Suprapubic skin (tissue), 4 donors: ENCODE measurements around the gene FRAT1. TPM values are rescaled to one million over a fixed set of nuclear protein-coding genes. Genes with fewer than 3 reads are reported as not detected.
A peak's percentile ranks its signal among the peaks of the same experiment; 100 is the strongest.

Experiments used
- DNase-seq, 2 donors: peaks; one replicate each; pipeline ENCODE4 v3.0.0-alpha.2; 2019; ENCODE audit warnings: low spot score in 2 of 2
- H3K27ac ChIP-seq: fragments of 200-600 bp; sonication (generic); one replicate; pipeline ENCODE4 v1.5.1; 2019
- H3K27me3 ChIP-seq: fragments of 200-600 bp; sonication (generic); one replicate; pipeline ENCODE4 v1.5.1; 2019
- H3K36me3 ChIP-seq: fragments of 200-600 bp; sonication (generic); one replicate; pipeline ENCODE4 v1.5.1; 2019
- H3K4me1 ChIP-seq: fragments of 200-600 bp; sonication (generic); one replicate; pipeline ENCODE4 v1.5.1; 2019
- H3K4me3 ChIP-seq: fragments of 200-600 bp; sonication (generic); one replicate; pipeline ENCODE4 v1.5.1; 2019; ENCODE audit warnings: mild to moderate bottlenecking
- H3K9me3 ChIP-seq: fragments of 200-600 bp; sonication (generic); one replicate; pipeline ENCODE4 v1.5.1; 2019
- EP300 ChIP-seq: sonication (generic); formaldehyde crosslinking; IDR thresholded peaks from one replicate; pipeline ENCODE4 v1.6.1; 2017; ENCODE audit warnings: antibody characterized with exemption
- POLR2A ChIP-seq, 2 donors: fragments of 450-650 bp; IDR thresholded peaks; one replicate each; pipeline ENCODE4 v1.6.1; 2017; ENCODE audit warnings: antibody characterized with exemption in 2 of 2, mild to moderate bottlenecking in 2 of 2, moderate library complexity in 2 of 2
- POLR2AphosphoS5 ChIP-seq, 3 donors: sonication (generic); formaldehyde crosslinking; IDR thresholded peaks; one replicate each; pipeline ENCODE4 v1.6.1; 2017; ENCODE audit warnings: antibody characterized with exemption in 3 of 3
- WGBS: methylation state at CpG from one replicate; pipeline ENCODE4 v1.1.5; 2018; 5-methylcytosine and 5-hydroxymethylcytosine counted together
- total RNA-seq, 4 donors: library from RNA; depleted of rRNA; stranded (reverse); fragments of >200 nt; gene quantifications; one replicate each; pipeline ENCODE4 v1.1.0, GENCODE V29; 2016
- TF ChIP-seq, protein P1 (sequence below), 2 donors: fragments of 200-600 bp in 1 of 2; fragments of 450-650 bp in 1 of 2; sonication (generic) in 1 of 2; IDR thresholded peaks; one replicate each; pipeline ENCODE4 v1.5.1; 2016 to 2019; ENCODE audit warnings: antibody characterized with exemption in 2 of 2, mild to moderate bottlenecking in 1 of 2, moderate library complexity in 1 of 2

The FRAT1 gene
- total RNA-seq, 4 donors from 2014 or later, result 5.2 to 8.4 (median 7.2) TPM

DNA sequence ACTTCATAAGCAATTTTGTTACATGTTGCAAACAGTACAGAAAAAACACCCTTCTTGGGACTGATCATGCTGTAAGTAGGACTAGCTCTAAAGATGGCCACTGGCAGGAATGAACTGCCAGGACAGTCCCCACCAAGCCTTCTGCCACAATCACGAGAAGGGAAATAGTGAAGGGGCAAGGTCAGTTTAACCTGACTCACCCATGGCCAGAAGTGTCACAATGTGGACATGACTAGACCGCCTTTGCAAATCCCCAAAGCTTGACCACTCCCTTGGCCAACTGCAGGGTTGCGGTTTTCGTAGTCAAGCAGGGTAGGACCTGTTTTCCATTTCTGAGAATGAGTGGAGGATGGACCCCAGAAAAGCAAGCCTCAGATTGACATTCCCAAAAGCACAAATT lies 34.9 kb downstream of the FRAT1 start:
- TF ChIP-seq, protein P1, sequence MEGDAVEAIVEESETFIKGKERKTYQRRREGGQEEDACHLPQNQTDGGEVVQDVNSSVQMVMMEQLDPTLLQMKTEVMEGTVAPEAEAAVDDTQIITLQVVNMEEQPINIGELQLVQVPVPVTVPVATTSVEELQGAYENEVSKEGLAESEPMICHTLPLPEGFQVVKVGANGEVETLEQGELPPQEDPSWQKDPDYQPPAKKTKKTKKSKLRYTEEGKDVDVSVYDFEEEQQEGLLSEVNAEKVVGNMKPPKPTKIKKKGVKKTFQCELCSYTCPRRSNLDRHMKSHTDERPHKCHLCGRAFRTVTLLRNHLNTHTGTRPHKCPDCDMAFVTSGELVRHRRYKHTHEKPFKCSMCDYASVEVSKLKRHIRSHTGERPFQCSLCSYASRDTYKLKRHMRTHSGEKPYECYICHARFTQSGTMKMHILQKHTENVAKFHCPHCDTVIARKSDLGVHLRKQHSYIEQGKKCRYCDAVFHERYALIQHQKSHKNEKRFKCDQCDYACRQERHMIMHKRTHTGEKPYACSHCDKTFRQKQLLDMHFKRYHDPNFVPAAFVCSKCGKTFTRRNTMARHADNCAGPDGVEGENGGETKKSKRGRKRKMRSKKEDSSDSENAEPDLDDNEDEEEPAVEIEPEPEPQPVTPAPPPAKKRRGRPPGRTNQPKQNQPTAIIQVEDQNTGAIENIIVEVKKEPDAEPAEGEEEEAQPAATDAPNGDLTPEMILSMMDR (IDR thresholded peaks at IDR 0.05), result no peak
- TF ChIP-seq EP300 (no peak), POLR2AphosphoS5 (IDR thresholded peaks at IDR 0.05) (no peak), POLR2A (IDR thresholded peaks at IDR 0.05) (no peak)
- Histone ChIP-seq H3K27me3 (no peaks in the 10 kb centered on the region), H3K4me3 (no peak overlapping the region), H3K27ac (no peak overlapping the region), H3K9me3 (no peaks in the 10 kb centered on the region), H3K36me3 (peaks cover 35% of the 10 kb centered on the region), H3K4me1 (peaks cover 2% of the 10 kb centered on the region)
- 88% methylated on average over 4 of the region's 4 CpGs for WGBS
- no peak for DNase-seq

DNA sequence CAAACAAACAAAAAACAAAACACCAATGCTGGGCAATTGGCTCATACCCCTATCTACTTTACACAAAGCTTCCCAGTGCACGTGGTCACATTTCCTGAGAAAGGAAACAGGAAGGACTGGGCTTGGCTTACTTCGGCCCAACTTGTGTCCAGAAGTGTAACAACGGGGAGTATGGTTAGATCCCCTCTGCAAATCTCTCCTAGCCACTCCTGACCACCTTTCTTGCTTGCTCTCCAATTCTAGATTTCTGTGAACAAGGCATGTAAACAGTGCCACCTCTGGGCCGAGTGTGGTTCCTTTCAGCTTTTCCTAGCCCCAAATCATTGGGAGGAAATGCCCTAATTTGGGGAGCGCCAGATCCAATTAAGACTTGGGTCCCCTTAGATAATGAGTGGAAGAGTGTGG lies 36.5 kb downstream of the FRAT1 start:
- no peaks in the 10 kb centered on the region for H3K27me3 ChIP-seq
- peaks cover 2% of the 10 kb centered on the region for H3K4me1 ChIP-seq
- DNase-seq, result no peak
- H3K4me3 ChIP-seq, result no peak overlapping the region
- TF ChIP-seq, protein P1 (IDR thresholded peaks at IDR 0.05), result peak; percentile 3 to 39
- no peak for TF ChIP-seq POLR2A (IDR thresholded peaks at IDR 0.05)
- WGBS, result 66% methylated on average over 5 of the region's 5 CpGs
- peaks cover 49% of the 10 kb centered on the region for H3K36me3 ChIP-seq
- no peak overlapping the region for H3K27ac ChIP-seq
- no peaks in the 10 kb centered on the region for H3K9me3 ChIP-seq

DNA sequence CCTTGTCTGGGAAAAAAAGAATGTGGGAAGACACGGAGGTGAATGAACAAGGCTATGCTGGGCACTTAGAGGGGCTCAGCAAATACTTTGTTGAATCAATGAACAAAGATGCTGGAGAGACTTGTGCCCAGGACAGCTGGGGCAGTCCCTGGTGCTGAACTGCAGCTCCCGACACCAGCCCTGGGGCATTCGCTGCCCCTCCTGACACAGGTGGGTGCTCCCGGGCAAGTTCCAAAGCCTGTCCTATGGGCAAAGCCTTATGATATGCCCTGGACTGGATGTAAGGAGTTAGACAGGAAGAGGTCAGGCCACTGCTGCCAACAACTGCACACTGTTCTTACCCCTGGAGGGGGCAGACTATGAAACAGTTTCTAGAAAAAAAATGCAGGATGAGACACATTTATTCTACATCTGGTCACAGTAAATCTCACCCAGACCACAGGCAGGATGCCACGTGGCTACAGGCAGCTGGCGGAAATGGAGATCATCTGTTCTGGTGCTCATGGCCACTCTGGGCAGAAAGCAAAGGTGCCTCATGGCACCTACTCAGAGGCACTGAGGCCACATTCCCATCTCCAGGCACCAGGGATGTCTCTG lies 37.3 kb downstream of the FRAT1 start:
- H3K27ac ChIP-seq, result no peak overlapping the region
- 82% methylated on average over 6 of the region's 6 CpGs for WGBS
- TF ChIP-seq, protein P1 (IDR thresholded peaks at IDR 0.05), result no peak
- TF ChIP-seq POLR2AphosphoS5 (IDR thresholded peaks at IDR 0.05), result no peak
- no peak for TF ChIP-seq POLR2A (IDR thresholded peaks at IDR 0.05)
- TF ChIP-seq EP300, result no peak
- H3K4me1 ChIP-seq, result peaks cover 2% of the 10 kb centered on the region
- H3K4me3 ChIP-seq, result no peak overlapping the region
- no peak for DNase-seq
- H3K27me3 ChIP-seq, result no peaks in the 10 kb centered on the region
- H3K36me3 ChIP-seq, result peaks cover 47% of the 10 kb centered on the region
- H3K9me3 ChIP-seq, result no peaks in the 10 kb centered on the region

DNA sequence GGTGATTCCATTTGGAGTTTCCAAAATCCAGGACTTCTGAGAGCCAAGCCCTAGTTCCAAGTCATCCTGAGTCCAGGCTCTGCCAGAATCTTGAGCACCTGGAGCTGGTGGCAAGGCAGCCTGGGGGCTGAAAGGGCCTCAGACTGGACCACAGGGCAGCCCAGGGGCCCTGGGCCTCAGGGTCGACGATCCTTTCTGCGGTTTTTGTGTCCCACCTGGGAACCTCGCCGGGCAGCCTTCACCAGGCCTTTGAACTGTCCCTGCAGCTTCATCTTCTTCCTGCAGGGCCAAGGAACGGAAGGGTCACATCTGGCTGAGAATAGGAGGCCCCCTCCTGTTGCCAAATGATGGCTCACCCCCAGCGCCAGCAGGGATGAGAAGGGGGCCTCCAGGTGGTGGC lies 37.8 kb downstream of the FRAT1 start:
- no peak for DNase-seq
- Histone ChIP-seq H3K36me3 (peaks cover 42% of the 10 kb centered on the region), H3K27ac (no peak overlapping the region), H3K4me1 (peaks cover 2% of the 10 kb centered on the region), H3K9me3 (no peaks in the 10 kb centered on the region), H3K27me3 (no peaks in the 10 kb centered on the region), H3K4me3 (no peak overlapping the region)
- WGBS, result 91% methylated on average over 7 of the region's 7 CpGs
- TF ChIP-seq, protein P1 (IDR thresholded peaks at IDR 0.05), result no peak
- TF ChIP-seq EP300, result no peak
- no peak for TF ChIP-seq POLR2A (IDR thresholded peaks at IDR 0.05)
- TF ChIP-seq POLR2AphosphoS5 (IDR thresholded peaks at IDR 0.05), result no peak

DNA sequence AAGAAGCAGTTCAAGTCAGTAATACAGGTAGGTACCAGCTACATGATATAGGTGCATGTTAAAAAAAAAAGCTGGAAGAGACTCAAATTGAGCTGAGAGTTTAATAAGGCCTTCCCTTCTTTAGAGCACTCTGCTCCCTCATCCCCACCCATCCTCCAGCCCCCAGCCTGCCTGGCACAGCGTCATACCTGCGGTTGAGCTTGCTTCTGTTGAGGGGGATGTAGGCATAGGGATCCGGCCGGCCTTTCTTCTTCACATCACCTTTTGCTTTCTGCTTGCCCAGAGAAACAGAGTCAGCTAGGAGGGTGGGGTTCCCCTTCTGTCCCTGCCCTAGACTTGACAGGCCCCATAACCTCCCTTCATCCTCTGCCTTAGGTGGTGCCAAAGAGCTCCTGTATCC lies 39.3 kb downstream of the FRAT1 start:
- TF ChIP-seq, protein P1 (IDR thresholded peaks at IDR 0.05), result no peak
- TF ChIP-seq POLR2AphosphoS5 (IDR thresholded peaks at IDR 0.05), result no peak
- TF ChIP-seq EP300, result no peak
- Histone ChIP-seq H3K36me3 (peaks cover 51% of the 10 kb centered on the region), H3K4me1 (peaks cover 2% of the 10 kb centered on the region), H3K9me3 (no peaks in the 10 kb centered on the region), H3K27me3 (no peaks in the 10 kb centered on the region), H3K4me3 (no peak overlapping the region), H3K27ac (no peak overlapping the region)
- 82% methylated on average over 4 of the region's 4 CpGs for WGBS
- DNase-seq, result no peak
